ENCODE results near the gene STOM.
"Not testable (repeated sequence)": the region's sequence is repeated elsewhere in the genome, so short reads cannot be mapped to it uniquely, and the experiment has no call there.

The STOM gene, protein sequence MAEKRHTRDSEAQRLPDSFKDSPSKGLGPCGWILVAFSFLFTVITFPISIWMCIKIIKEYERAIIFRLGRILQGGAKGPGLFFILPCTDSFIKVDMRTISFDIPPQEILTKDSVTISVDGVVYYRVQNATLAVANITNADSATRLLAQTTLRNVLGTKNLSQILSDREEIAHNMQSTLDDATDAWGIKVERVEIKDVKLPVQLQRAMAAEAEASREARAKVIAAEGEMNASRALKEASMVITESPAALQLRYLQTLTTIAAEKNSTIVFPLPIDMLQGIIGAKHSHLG

DNA sequence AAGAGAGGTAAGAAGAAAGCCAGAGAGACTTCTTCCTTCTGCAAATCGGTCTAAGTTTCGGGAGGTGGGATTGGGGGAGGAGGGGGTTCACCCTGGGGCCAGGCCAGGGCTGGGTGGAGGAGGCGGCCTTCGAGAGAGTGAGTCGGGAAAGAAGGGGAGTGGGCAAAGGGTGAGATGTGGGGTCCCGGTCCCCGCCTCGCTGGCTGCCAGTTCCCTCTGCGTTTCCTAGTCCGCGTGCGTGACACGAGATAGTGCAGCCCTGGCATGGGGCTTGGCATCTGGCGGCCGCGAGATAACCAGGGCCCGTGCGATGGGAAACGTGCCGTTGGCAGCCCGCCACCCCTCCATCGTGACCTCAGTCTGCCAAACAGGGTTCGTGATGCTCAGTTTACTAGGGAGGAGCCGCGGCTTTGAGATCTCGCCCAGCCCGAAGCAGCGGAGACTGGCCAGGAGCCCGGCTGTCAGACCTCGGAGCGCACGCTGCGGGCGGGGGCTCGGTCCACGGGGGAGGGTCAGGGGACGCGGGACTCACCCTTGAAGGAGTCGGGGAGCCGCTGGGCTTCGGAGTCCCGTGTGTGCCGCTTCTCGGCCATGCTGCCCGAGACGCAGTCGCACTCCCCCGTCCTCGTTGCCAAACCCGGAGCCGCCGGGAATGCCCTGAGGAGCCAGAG lies at the start of gene STOM:
STOM (minus strand) TSS at position 656 of the 671 bp plus-strand sequence; CDS start at position 593, 63 bp downstream.
- DNase-seq (ENCODE audit: low read depth in 2 of 2) = peak; percentile 25 to 35

GRCh38 chr9:121411993-121412392 lies 41.9 kb upstream of the STOM start:
- DNase-seq (ENCODE audit: low read depth in 2 of 2) = no peak

- DNase-seq (ENCODE audit: low read depth in 2 of 2) = no peak
These were observed 35.8 kb upstream of the STOM start for GRCh38 chr9:121405899-121406298.

GRCh38 chr9:121404906-121405305 lies 34.9 kb upstream of the STOM start:
- no peak for DNase-seq (ENCODE audit: low read depth in 2 of 2)

GRCh38 chr9:121399883-121400607 lies 30.0 kb upstream of the STOM start:
- DNase-seq (ENCODE audit: low read depth in 2 of 2) = no peak

DNA sequence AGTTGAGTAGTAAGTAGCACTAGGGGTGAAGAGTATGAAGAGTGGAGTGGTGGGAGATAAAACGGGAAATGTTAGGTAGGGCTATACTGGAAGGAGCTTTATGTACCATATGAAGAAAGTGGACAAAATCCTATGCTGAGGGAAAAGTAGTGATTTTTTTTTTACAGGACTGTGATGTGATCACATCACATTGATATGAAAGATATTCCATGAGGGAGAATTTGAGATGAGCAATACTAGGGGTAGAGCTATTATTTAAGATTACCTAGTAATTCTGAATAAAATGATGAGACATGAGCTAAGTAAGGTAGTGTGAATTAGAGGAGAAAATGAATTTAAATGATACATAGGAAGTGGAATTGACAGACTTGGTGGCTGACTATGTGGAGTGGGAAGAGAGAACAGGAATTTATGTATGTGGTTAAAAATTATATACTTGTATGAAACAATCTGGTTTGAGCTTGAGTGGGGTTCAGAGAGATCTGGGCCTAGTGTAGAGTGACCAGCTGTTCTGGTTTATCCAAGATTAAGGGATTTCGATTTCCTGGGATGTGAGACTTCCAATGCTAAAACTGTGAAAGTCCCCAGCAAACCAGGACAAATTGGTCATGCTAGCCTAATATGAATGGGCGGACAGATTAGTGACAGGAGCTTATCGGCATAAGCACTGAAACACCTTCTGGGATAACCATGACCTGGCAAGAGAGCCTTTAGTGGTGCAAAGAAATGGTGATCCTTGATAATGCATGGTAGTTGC lies 29.3 kb upstream of the STOM start:
- DNase-seq (ENCODE audit: low read depth in 2 of 2) = no peak

DNA sequence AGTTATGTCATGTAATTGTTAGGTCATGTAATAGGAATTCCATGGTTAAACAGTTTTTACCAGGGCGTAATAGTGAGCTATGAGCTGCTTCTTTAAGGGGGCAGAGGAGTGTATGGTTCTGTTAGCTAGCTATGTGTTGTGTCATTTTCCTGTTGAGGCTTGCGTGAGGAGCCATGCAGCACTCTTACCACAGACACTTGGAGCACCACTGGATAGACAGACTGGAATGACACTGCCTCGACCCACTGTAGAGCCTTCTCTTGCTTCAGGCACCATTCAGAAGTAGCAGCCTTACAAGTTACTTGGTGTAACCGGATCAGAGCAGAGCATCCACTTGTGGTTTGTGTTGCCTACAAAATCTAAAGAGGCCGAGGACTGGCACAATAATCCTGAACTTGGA lies 28.3 kb upstream of the STOM start:
- DNase-seq (ENCODE audit: low read depth in 2 of 2) = no peak

DNA sequence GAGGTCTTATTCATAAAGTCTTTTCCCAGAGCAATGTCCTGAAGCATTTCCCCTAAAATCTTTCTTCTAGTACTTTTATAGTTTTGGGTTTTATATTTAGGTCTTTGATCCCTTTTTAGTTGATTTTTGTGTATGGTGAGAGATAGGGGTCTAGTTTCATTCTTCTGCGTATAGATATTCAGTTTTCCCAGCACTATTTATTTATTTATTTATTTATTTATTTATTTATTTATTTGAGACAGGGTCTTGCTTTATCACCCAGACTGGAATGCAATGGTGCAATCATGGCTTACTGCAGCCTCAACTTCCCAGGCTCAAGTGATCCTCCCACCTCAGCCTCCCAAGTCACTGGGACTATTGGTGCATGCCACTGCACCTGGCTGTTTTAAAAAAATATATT lies 27.2 kb upstream of the STOM start:
- DNase-seq (ENCODE audit: low read depth in 2 of 2) = not testable (repeated sequence)

- DNase-seq (ENCODE audit: low read depth in 2 of 2) = no peak
These were observed 25.5 kb upstream of the STOM start for GRCh38 chr9:121395558-121395957.

GRCh38 chr9:121394292-121394691 lies 24.2 kb upstream of the STOM start:
- DNase-seq (ENCODE audit: low read depth in 2 of 2) = no peak

GRCh38 chr9:121393318-121393717 lies 23.3 kb upstream of the STOM start:
- no peak for DNase-seq (ENCODE audit: low read depth in 2 of 2)

- DNase-seq (ENCODE audit: low read depth in 2 of 2) = no peak
These were observed 20.3 kb upstream of the STOM start for GRCh38 chr9:121390372-121390771.

- DNase-seq (ENCODE audit: low read depth in 2 of 2) = no peak
These were observed 18.3 kb upstream of the STOM start for GRCh38 chr9:121388140-121388905.

GRCh38 chr9:121386442-121387175 lies 16.6 kb upstream of the STOM start:
- DNase-seq (ENCODE audit: low read depth in 2 of 2) = no peak

GRCh38 chr9:121383715-121384114 lies 13.7 kb upstream of the STOM start:
- no peak for DNase-seq (ENCODE audit: low read depth in 2 of 2)

- DNase-seq (ENCODE audit: low read depth in 2 of 2) = no peak
These were observed 10.8 kb upstream of the STOM start for GRCh38 chr9:121380846-121381245.

DNA sequence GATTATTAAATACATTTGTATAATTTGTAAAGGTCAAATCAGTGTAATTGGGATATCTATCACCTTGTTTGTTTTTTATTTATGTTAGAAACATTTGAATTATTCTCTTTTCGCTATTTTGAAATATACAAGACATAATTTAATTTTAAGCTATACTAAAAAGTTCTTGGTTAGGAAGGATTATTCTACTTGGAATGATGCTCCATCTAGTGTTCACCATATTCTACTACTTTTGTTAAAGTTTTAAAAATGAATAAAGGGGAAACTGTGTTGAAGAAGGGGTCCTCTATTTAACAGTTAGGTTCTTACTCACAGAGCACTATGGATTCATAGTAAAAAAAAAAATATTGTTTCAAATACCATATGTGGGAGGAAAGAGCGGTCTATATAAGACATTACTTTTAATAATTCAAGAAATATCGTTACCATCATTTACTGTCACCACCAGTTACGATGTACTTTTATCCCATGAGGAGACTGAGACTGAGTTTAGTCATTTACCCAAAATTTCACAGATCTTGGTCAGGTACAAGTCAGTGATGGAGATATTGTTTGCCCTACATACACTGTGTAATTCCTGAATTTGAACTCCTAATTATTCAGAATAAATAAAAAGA lies 6.3 kb upstream of the STOM start:
- DNase-seq (ENCODE audit: low read depth in 2 of 2) = no peak

GRCh38 chr9:121373011-121373729 lies 3.1 kb upstream of the STOM start:
- DNase-seq (ENCODE audit: low read depth in 2 of 2) = no peak

GRCh38 chr9:121372239-121373010 lies 2.4 kb upstream of the STOM start:
- no peak for DNase-seq (ENCODE audit: low read depth in 2 of 2)
